ENCODE data around the gene TUBD1.

The TUBD1 gene

DNA sequence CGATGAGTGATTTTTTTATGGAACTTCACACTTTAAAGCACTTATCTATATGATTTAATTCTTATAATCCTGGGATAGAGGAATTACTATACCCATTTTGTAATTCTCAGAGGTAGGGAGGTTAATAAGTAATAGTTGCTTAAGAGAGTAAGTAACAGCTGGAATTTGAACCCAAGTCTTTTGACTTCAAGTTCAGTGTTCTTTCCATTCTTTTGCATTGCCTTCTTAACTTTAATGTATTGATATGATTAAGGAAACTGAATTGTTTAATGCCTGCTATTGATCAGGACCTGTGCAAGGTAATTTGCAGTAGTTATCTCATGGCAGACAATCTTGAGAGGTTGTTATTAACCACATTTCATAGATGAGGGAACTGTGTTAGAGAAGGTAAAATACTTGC lies 78.5 kb downstream of the TUBD1 start:
- TF ChIP-seq, protein P1, sequence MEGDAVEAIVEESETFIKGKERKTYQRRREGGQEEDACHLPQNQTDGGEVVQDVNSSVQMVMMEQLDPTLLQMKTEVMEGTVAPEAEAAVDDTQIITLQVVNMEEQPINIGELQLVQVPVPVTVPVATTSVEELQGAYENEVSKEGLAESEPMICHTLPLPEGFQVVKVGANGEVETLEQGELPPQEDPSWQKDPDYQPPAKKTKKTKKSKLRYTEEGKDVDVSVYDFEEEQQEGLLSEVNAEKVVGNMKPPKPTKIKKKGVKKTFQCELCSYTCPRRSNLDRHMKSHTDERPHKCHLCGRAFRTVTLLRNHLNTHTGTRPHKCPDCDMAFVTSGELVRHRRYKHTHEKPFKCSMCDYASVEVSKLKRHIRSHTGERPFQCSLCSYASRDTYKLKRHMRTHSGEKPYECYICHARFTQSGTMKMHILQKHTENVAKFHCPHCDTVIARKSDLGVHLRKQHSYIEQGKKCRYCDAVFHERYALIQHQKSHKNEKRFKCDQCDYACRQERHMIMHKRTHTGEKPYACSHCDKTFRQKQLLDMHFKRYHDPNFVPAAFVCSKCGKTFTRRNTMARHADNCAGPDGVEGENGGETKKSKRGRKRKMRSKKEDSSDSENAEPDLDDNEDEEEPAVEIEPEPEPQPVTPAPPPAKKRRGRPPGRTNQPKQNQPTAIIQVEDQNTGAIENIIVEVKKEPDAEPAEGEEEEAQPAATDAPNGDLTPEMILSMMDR (IDR thresholded peaks at IDR 0.05; ENCODE audit: low read depth, low read length) = no peak
- DNase-seq (ENCODE audit: extremely low read depth, low read depth) = no peak

- no peak for DNase-seq (ENCODE audit: extremely low read depth, low read depth)
- TF ChIP-seq, protein P1 (IDR thresholded peaks at IDR 0.05; ENCODE audit: low read depth, low read length) = no peak
Observed at GRCh38 chr17:59812139-59812538, 80.6 kb downstream of the TUBD1 start.

- DNase-seq (ENCODE audit: extremely low read depth, low read depth) = no peak
- TF ChIP-seq, protein P1 (IDR thresholded peaks at IDR 0.05; ENCODE audit: low read depth, low read length) = no peak
Observed at GRCh38 chr17:59811209-59811608, 81.5 kb downstream of the TUBD1 start.

GRCh38 chr17:59810894-59811153 lies 81.9 kb downstream of the TUBD1 start:
- TF ChIP-seq, protein P1 (IDR thresholded peaks at IDR 0.05; ENCODE audit: low read depth, low read length) = no peak
- DNase-seq (ENCODE audit: extremely low read depth, low read depth) = no peak

All from AG09319 (cell line).